Thyroid gland (tissue), 4 donors: ENCODE data around the gene GPR89A.
"Not testable (repeated sequence)": the region's sequence is repeated elsewhere in the genome, so short reads cannot be mapped to it uniquely, and the experiment has no call there.

Experiments used
- CTCF ChIP-seq, 6 experiments: fragments of 200-600 bp in 3 of 6; fragments of 450-650 bp in 3 of 6; sonication (generic) in 3 of 6; IDR thresholded peaks; one replicate each; pipeline ENCODE4 v1.5.1; 2016 to 2019; ENCODE audit warnings: antibody characterized with exemption in 6 of 6, mild to moderate bottlenecking in 2 of 6, inconsistent platforms in 1 of 6, moderate library complexity in 1 of 6
- POLR2A ChIP-seq, 2 donors: fragments of 450-650 bp; IDR thresholded peaks; one replicate each; pipeline ENCODE4 v1.6.1; 2017; ENCODE audit warnings: antibody characterized with exemption in 2 of 2, mild to moderate bottlenecking in 2 of 2, moderate library complexity in 1 of 2

DNA sequence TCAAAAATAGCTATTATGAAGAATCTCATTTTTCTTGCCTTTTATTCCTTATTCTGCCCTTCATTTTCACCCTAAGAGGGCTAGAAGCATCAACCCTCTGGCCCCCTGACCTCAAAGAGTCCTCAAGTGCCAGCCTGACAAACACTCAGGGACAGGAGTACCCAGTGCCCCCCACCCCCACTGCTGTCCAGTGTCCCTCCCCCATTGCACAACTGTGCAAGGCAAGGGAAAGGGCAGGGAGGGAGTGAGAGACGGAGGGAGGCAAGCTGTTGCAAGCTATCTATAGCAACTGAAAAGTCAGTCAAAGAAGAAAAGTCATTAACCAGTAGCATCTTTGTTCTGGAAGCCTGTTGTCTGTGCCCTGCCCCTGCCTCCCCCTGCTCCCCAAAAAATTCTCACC is 78.3 kb downstream of the GPR89A start:
- TF ChIP-seq CTCF, POLR2A (IDR thresholded peaks at IDR 0.05): not testable (repeated sequence)
